Measurements from ENCODE around the gene NEFH.

- TF ChIP-seq, protein P1, sequence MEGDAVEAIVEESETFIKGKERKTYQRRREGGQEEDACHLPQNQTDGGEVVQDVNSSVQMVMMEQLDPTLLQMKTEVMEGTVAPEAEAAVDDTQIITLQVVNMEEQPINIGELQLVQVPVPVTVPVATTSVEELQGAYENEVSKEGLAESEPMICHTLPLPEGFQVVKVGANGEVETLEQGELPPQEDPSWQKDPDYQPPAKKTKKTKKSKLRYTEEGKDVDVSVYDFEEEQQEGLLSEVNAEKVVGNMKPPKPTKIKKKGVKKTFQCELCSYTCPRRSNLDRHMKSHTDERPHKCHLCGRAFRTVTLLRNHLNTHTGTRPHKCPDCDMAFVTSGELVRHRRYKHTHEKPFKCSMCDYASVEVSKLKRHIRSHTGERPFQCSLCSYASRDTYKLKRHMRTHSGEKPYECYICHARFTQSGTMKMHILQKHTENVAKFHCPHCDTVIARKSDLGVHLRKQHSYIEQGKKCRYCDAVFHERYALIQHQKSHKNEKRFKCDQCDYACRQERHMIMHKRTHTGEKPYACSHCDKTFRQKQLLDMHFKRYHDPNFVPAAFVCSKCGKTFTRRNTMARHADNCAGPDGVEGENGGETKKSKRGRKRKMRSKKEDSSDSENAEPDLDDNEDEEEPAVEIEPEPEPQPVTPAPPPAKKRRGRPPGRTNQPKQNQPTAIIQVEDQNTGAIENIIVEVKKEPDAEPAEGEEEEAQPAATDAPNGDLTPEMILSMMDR (IDR thresholded peaks at IDR 0.05): no peak
- no peak for TF ChIP-seq POLR2A (IDR thresholded peaks at IDR 0.05)
These were observed 18.8 kb upstream of the NEFH start for GRCh38 chr22:29461263-29461662.

All from body of pancreas (tissue), 4 donors.